Kidney epithelial cell (primary cell): ENCODE measurements around the gene E2F2. TPM values are rescaled to one million over a fixed set of nuclear protein-coding genes. Genes with fewer than 3 reads are reported as not detected.

ENCODE experiments used
- DNase-seq: peaks from one replicate; pipeline ENCODE4 v3.0.0-alpha.2; 2010; ENCODE audit warnings: low read depth
- H3K27me3 ChIP-seq: 2 replicates; pipeline ENCODE4 v1.6.0; 2011; ENCODE audit warnings: low read length; ENCODE audit not compliant: control insufficient read depth, insufficient read depth
- H3K36me3 ChIP-seq: 2 replicates; pipeline ENCODE4 v1.5.1; 2011; ENCODE audit warnings: low read length; ENCODE audit not compliant: control insufficient read depth, insufficient read depth
- H3K4me3 ChIP-seq: 2 replicates; pipeline ENCODE4 v1.5.1; 2011; ENCODE audit warnings: low read depth, mild to moderate bottlenecking, control low read depth, low read length
- CTCF ChIP-seq: IDR thresholded peaks from 2 replicates; pipeline ENCODE4 v1.5.1; 2011; ENCODE audit warnings: mild to moderate bottlenecking, moderate library complexity, low read length, control low read depth, inconsistent platforms; ENCODE audit not compliant: insufficient read depth, poor library complexity, severe bottlenecking
- total RNA-seq: library from RNA; depleted of rRNA; stranded (reverse); fragments of >200 nt; gene quantifications from 2 replicates; pipeline ENCODE4 v1.2.3, GENCODE V29; 2015

The E2F2 gene
- total RNA-seq, 1 donor from 2014 or later = 0.13 TPM

- DNase-seq = no peak
- TF ChIP-seq CTCF = no peak
- H3K4me3 ChIP-seq = peak overlapping the region; percentile 46
- H3K27me3 ChIP-seq = no peaks in the 10 kb centered on the region
- H3K36me3 ChIP-seq = no peaks in the 10 kb centered on the region
Measured at GRCh38 chr1:23568608-23569383, 37.8 kb upstream of the E2F2 start.

- no peak for TF ChIP-seq CTCF
- DNase-seq = no peak
- H3K4me3 ChIP-seq = peak overlapping the region; percentile 46
- H3K36me3 ChIP-seq = no peaks in the 10 kb centered on the region
- no peaks in the 10 kb centered on the region for H3K27me3 ChIP-seq
Measured at GRCh38 chr1:23567996-23568607, 37.1 kb upstream of the E2F2 start.

GRCh38 chr1:23567629-23567995 lies 36.6 kb upstream of the E2F2 start:
- Histone ChIP-seq H3K27me3 (no peaks in the 10 kb centered on the region), H3K36me3 (no peaks in the 10 kb centered on the region), H3K4me3 (peak overlapping the region; percentile 46)
- no peak for TF ChIP-seq CTCF
- no peak for DNase-seq

- no peaks in the 10 kb centered on the region for H3K36me3 ChIP-seq
- no peaks in the 10 kb centered on the region for H3K27me3 ChIP-seq
- TF ChIP-seq CTCF = peak; percentile 32
- DNase-seq = no peak
- H3K4me3 ChIP-seq = no peak overlapping the region
Measured at GRCh38 chr1:23566304-23566703, 35.3 kb upstream of the E2F2 start.

- no peaks in the 10 kb centered on the region for H3K27me3 ChIP-seq
- H3K4me3 ChIP-seq = no peak overlapping the region
- no peak for DNase-seq
- no peaks in the 10 kb centered on the region for H3K36me3 ChIP-seq
- TF ChIP-seq CTCF = no peak
Measured at GRCh38 chr1:23565776-23566175, 34.7 kb upstream of the E2F2 start.
